ENCODE data around the gene DTL. TPM values are rescaled to one million over a fixed set of nuclear protein-coding genes. Genes with fewer than 3 reads are reported as not detected.
"Not testable (repeated sequence)": the region's sequence is repeated elsewhere in the genome, so short reads cannot be mapped to it uniquely, and the experiment has no call there.

DTL gene, protein sequence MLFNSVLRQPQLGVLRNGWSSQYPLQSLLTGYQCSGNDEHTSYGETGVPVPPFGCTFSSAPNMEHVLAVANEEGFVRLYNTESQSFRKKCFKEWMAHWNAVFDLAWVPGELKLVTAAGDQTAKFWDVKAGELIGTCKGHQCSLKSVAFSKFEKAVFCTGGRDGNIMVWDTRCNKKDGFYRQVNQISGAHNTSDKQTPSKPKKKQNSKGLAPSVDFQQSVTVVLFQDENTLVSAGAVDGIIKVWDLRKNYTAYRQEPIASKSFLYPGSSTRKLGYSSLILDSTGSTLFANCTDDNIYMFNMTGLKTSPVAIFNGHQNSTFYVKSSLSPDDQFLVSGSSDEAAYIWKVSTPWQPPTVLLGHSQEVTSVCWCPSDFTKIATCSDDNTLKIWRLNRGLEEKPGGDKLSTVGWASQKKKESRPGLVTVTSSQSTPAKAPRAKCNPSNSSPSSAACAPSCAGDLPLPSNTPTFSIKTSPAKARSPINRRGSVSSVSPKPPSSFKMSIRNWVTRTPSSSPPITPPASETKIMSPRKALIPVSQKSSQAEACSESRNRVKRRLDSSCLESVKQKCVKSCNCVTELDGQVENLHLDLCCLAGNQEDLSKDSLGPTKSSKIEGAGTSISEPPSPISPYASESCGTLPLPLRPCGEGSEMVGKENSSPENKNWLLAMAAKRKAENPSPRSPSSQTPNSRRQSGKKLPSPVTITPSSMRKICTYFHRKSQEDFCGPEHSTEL
- 62.4 and 76.6 TPM in 2 replicates for total RNA-seq (ENCODE audit: low replicate concordance)

GRCh38 chr1:212035123-212035834, at the start of gene DTL, which contains the start of gene INTS7:
DTL (plus strand) TSS chr1:212035748; CDS start chr1:212035891, 143 bp downstream.
INTS7 (minus strand) TSS chr1:212035557; CDS start chr1:212035437, 120 bp downstream.
- no peaks in the 10 kb centered on the region for H3K9me3 ChIP-seq (ENCODE audit: low read depth)
- peaks cover 92% of the 10 kb centered on the region for H3K79me2 ChIP-seq (ENCODE audit: low read depth)
- peak within 1 kb of the TSS; percentile 75 for H2AFZ ChIP-seq (replicated peaks)
- H3K4me2 ChIP-seq = peak within 1 kb of the TSS; percentile 90
- peak within 1 kb of the TSS; percentile 87 for H3K27ac Mint-ChIP-seq
- H3K9ac ChIP-seq = peak within 1 kb of the TSS; percentile 81
- H3K4me3 ChIP-seq = peak within 1 kb of the TSS; percentile 73
- peak; percentile 91 for TF ChIP-seq CTCF (IDR thresholded peaks at IDR 0.05)
- no peak for TF ChIP-seq EZH2 (IDR thresholded peaks at IDR 0.05)
- TF ChIP-seq EZH2phosphoT487 (IDR thresholded peaks at IDR 0.05) = no peak
- H3K27me3 ChIP-seq = no peaks in the 10 kb centered on the region
- H3K27me3 Mint-ChIP-seq (ENCODE audit: insufficient read depth, low read depth) = no peaks in the 10 kb centered on the region
- peaks cover 39% of the 10 kb centered on the region for H4K20me1 ChIP-seq (ENCODE audit: low read depth)
- H3K36me3 Mint-ChIP-seq = peaks cover 29% of the 10 kb centered on the region
- H3K4me1 Mint-ChIP-seq = peaks cover 47% of the 10 kb centered on the region
- DNase-seq (ENCODE audit: low spot score) = peak; percentile 100
- H3K4me1 ChIP-seq = peaks cover 23% of the 10 kb centered on the region
- H3K27ac ChIP-seq = peak within 1 kb of the TSS; percentile 78
- H3F3A ChIP-seq (ENCODE audit: low read depth) = peaks cover 8% of the 10 kb centered on the region
- peak within 1 kb of the TSS; percentile 97 for H3K4me3 Mint-ChIP-seq
- H3K36me3 ChIP-seq = no peaks in the 10 kb centered on the region
- H3K9me3 Mint-ChIP-seq = no peaks in the 10 kb centered on the region

GRCh38 chr1:211986628-211987254, 48.8 kb upstream of the DTL start:
- TF ChIP-seq CTCF (IDR thresholded peaks at IDR 0.05) = no peak
- TF ChIP-seq EZH2phosphoT487 (IDR thresholded peaks at IDR 0.05) = no peak
- TF ChIP-seq EZH2 (IDR thresholded peaks at IDR 0.05) = no peak
- H3K27me3 ChIP-seq = no peaks in the 10 kb centered on the region
- H2AFZ ChIP-seq (replicated peaks) = no peak overlapping the region
- no peaks in the 10 kb centered on the region for H3K79me2 ChIP-seq (ENCODE audit: low read depth)
- no peaks in the 10 kb centered on the region for H4K20me1 ChIP-seq (ENCODE audit: low read depth)
- H3K4me1 Mint-ChIP-seq = no peaks in the 10 kb centered on the region
- DNase-seq (ENCODE audit: low spot score) = no peak
- H3K4me1 ChIP-seq = no peaks in the 10 kb centered on the region
- H3K9me3 ChIP-seq (ENCODE audit: low read depth) = no peaks in the 10 kb centered on the region
- no peak overlapping the region for H3K4me3 ChIP-seq
- no peak overlapping the region for H3K27ac ChIP-seq
- H3K27me3 Mint-ChIP-seq (ENCODE audit: insufficient read depth, low read depth) = no peaks in the 10 kb centered on the region
- no peaks in the 10 kb centered on the region for H3K36me3 ChIP-seq
- no peak overlapping the region for H3K9ac ChIP-seq
- peak overlapping the region; percentile 58 for H3K27ac Mint-ChIP-seq
- no peak overlapping the region for H3K4me2 ChIP-seq
- H3K36me3 Mint-ChIP-seq = peaks cover 7% of the 10 kb centered on the region
- H3F3A ChIP-seq (ENCODE audit: low read depth) = no peaks in the 10 kb centered on the region
- no peak overlapping the region for H3K4me3 Mint-ChIP-seq
- H3K9me3 Mint-ChIP-seq = no peaks in the 10 kb centered on the region

GRCh38 chr1:211991695-211992094, 43.9 kb upstream of the DTL start:
- Histone ChIP-seq H3K79me2 (ENCODE audit: low read depth) (no peaks in the 10 kb centered on the region), H4K20me1 (ENCODE audit: low read depth) (no peaks in the 10 kb centered on the region), H3K27ac (no peak overlapping the region), H3K9ac (no peak overlapping the region), H3K27me3 (no peaks in the 10 kb centered on the region), H3F3A (ENCODE audit: low read depth) (no peaks in the 10 kb centered on the region), H3K4me1 (no peaks in the 10 kb centered on the region), H3K4me2 (no peak overlapping the region), H3K36me3 (no peaks in the 10 kb centered on the region), H2AFZ (replicated peaks) (no peak overlapping the region), H3K4me3 (no peak overlapping the region), H3K9me3 (ENCODE audit: low read depth) (no peaks in the 10 kb centered on the region)
- no peaks in the 10 kb centered on the region for H3K4me1 Mint-ChIP-seq
- H3K27ac Mint-ChIP-seq = no peak overlapping the region
- DNase-seq (ENCODE audit: low spot score) = no peak
- no peaks in the 10 kb centered on the region for H3K27me3 Mint-ChIP-seq (ENCODE audit: insufficient read depth, low read depth)
- H3K4me3 Mint-ChIP-seq = no peak overlapping the region
- TF ChIP-seq CTCF (IDR thresholded peaks at IDR 0.05) (no peak), EZH2 (IDR thresholded peaks at IDR 0.05) (no peak), EZH2phosphoT487 (IDR thresholded peaks at IDR 0.05) (no peak)
- H3K36me3 Mint-ChIP-seq = peaks cover 14% of the 10 kb centered on the region
- no peaks in the 10 kb centered on the region for H3K9me3 Mint-ChIP-seq

GRCh38 chr1:211997426-211997825, 38.1 kb upstream of the DTL start:
- not testable (repeated sequence) for H2AFZ ChIP-seq (replicated peaks); H3K27me3 ChIP-seq; H3K79me2 ChIP-seq (ENCODE audit: low read depth); H3K36me3 ChIP-seq; H4K20me1 ChIP-seq (ENCODE audit: low read depth); H3K9me3 Mint-ChIP-seq; H3K27ac Mint-ChIP-seq; H3K4me1 Mint-ChIP-seq; H3K9ac ChIP-seq; H3K4me2 ChIP-seq; H3K4me1 ChIP-seq; H3K4me3 Mint-ChIP-seq; H3K9me3 ChIP-seq (ENCODE audit: low read depth); H3K27ac ChIP-seq; H3K27me3 Mint-ChIP-seq (ENCODE audit: insufficient read depth, low read depth); DNase-seq (ENCODE audit: low spot score); H3K4me3 ChIP-seq; H3F3A ChIP-seq (ENCODE audit: low read depth)
- peaks cover 39% of the 10 kb centered on the region for H3K36me3 Mint-ChIP-seq
